MM.1S (cell line): ENCODE results near the gene KRTAP2-2.

Experiments used
- DNase-seq: peaks from one replicate; pipeline ENCODE4 v3.0.0-alpha.2; 2015
- H2AFZ ChIP-seq: fragments of 300-600 bp; sonication (generic); 2 replicates; pipeline ENCODE4 v1.6.0; 2016; ENCODE audit warnings: antibody characterized with exemption, low read length
- H3F3A ChIP-seq: fragments of 300-600 bp; sonication (generic); 2 replicates; pipeline ENCODE4 v1.6.1; 2016; ENCODE audit warnings: mild to moderate bottlenecking, antibody characterized with exemption, low read length, moderate library complexity, mixed read lengths; ENCODE audit not compliant: insufficient read depth
- H3K27ac ChIP-seq: fragments of 300-600 bp; sonication (generic); 2 replicates; pipeline ENCODE4 v1.5.1; 2016; ENCODE audit warnings: mild to moderate bottlenecking, low read length
- H3K27me3 ChIP-seq: fragments of 300-600 bp; sonication (generic); replicated peaks from 2 replicates; pipeline ENCODE4 v1.6.0; 2016; ENCODE audit warnings: low read length; ENCODE audit not compliant: insufficient read depth
- H3K36me3 ChIP-seq: fragments of 300-600 bp; sonication (generic); replicated peaks from 2 replicates; pipeline ENCODE4 v1.6.1; 2016; ENCODE audit warnings: mild to moderate bottlenecking, low read length, mixed read lengths; ENCODE audit not compliant: insufficient read depth
- H3K4me1 ChIP-seq: fragments of 300-600 bp; sonication (generic); 2 replicates; pipeline ENCODE4 v1.6.1; 2016; ENCODE audit warnings: low read length, mixed read lengths
- H3K4me2 ChIP-seq: fragments of 300-600 bp; sonication (generic); 2 replicates; pipeline ENCODE4 v1.6.0; 2016; ENCODE audit warnings: low read depth, low read length
- H3K4me3 ChIP-seq: fragments of 300-600 bp; sonication (generic); 2 replicates; pipeline ENCODE4 v1.5.1; 2016; ENCODE audit warnings: low read length, mixed read lengths
- H3K79me2 ChIP-seq: fragments of 300-600 bp; sonication (generic); 2 replicates; pipeline ENCODE4 v1.6.1; 2016; ENCODE audit warnings: mixed run types, low read length, mixed read lengths
- H3K9ac ChIP-seq: fragments of 300-600 bp; sonication (generic); 2 replicates; pipeline ENCODE4 v1.6.1; 2016; ENCODE audit warnings: low read length, mixed read lengths
- H3K9me2 ChIP-seq: fragments of 300-600 bp; sonication (generic); replicated peaks from 2 replicates; pipeline ENCODE4 v1.6.1; 2016; ENCODE audit warnings: mild to moderate bottlenecking, low read length, mixed read lengths; ENCODE audit not compliant: insufficient read depth
- H3K9me3 ChIP-seq: fragments of 300-600 bp; sonication (generic); replicated peaks from 2 replicates; pipeline ENCODE4 v1.6.1; 2016; ENCODE audit warnings: mild to moderate bottlenecking, low read length, mixed read lengths; ENCODE audit not compliant: insufficient read depth
- H4K20me1 ChIP-seq: fragments of 300-600 bp; sonication (generic); 2 replicates; pipeline ENCODE4 v1.6.1; 2016; ENCODE audit warnings: mild to moderate bottlenecking, low read length, moderate library complexity, mixed read lengths; ENCODE audit not compliant: insufficient read depth
- CTCF ChIP-seq: fragments of 300-600 bp; sonication (generic); IDR thresholded peaks from 2 replicates; pipeline ENCODE4 v1.5.1; 2016; ENCODE audit warnings: antibody characterized with exemption, low read length, mixed read lengths
- EZH2 ChIP-seq: fragments of 300-600 bp; sonication (generic); optimal IDR thresholded peaks from 2 replicates; pipeline ENCODE3; 2017; ENCODE audit warnings: low read depth, mild to moderate bottlenecking, antibody characterized with exemption, low read length, mixed read lengths
- EZH2phosphoT487 ChIP-seq: fragments of 300-600 bp; sonication (generic); IDR thresholded peaks from 2 replicates; pipeline ENCODE4 v1.6.1; 2018; ENCODE audit warnings: antibody characterized with exemption, low read length

The KRTAP2-2 gene

DNA sequence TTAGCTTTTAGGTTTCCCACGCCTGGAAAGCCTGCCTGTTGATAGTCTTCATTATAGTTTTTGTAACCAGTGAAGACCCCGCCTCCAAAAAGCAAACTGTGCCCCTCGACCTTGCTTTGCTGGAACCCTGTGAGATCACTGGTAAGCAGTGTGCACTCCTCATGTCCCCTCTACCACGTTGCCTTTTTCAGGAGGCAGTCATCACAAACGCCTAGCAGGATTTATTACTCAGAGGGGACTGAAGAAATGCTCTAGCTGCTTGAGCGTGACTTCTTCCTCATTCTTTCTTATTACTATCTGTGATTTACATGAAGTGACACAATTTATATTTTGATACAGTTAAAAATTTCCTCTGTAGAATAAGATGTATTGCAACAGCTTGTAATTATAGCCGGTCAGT lies 39.6 kb downstream of the KRTAP2-2 start:
- H3K9ac ChIP-seq: no peak overlapping the region
- no peak for TF ChIP-seq EZH2phosphoT487
- TF ChIP-seq EZH2: no peak
- TF ChIP-seq CTCF: no peak
- no peaks in the 10 kb centered on the region for H3K9me3 ChIP-seq
- no peaks in the 10 kb centered on the region for H3K27me3 ChIP-seq
- no peaks in the 10 kb centered on the region for H3F3A ChIP-seq
- H4K20me1 ChIP-seq: no peaks in the 10 kb centered on the region
- H3K4me1 ChIP-seq: no peaks in the 10 kb centered on the region
- no peaks in the 10 kb centered on the region for H3K79me2 ChIP-seq
- H3K9me2 ChIP-seq: no peaks in the 10 kb centered on the region; the same call in 1 of the 2 replicates
- no peak overlapping the region for H3K4me2 ChIP-seq
- H3K36me3 ChIP-seq: no peaks in the 10 kb centered on the region
- H3K27ac ChIP-seq: no peak overlapping the region
- H2AFZ ChIP-seq: no peak overlapping the region
- DNase-seq: no peak
- no peak overlapping the region for H3K4me3 ChIP-seq

- no peaks in the 10 kb centered on the region for H4K20me1 ChIP-seq
- no peak overlapping the region for H3K4me3 ChIP-seq
- no peaks in the 10 kb centered on the region; the same call in 1 of the 2 replicates for H3K9me2 ChIP-seq
- no peaks in the 10 kb centered on the region for H3F3A ChIP-seq
- no peaks in the 10 kb centered on the region for H3K9me3 ChIP-seq
- H3K79me2 ChIP-seq: no peaks in the 10 kb centered on the region
- no peaks in the 10 kb centered on the region for H3K27me3 ChIP-seq
- H2AFZ ChIP-seq: no peak overlapping the region
- H3K36me3 ChIP-seq: no peaks in the 10 kb centered on the region
- no peak overlapping the region for H3K27ac ChIP-seq
- no peak overlapping the region for H3K4me2 ChIP-seq
- DNase-seq: no peak
- no peaks in the 10 kb centered on the region for H3K4me1 ChIP-seq
- no peak overlapping the region for H3K9ac ChIP-seq
- TF ChIP-seq EZH2 (no peak), CTCF (no peak), EZH2phosphoT487 (no peak)
Observed at GRCh38 chr17:41013606-41014005, 41.4 kb downstream of the KRTAP2-2 start.

DNA sequence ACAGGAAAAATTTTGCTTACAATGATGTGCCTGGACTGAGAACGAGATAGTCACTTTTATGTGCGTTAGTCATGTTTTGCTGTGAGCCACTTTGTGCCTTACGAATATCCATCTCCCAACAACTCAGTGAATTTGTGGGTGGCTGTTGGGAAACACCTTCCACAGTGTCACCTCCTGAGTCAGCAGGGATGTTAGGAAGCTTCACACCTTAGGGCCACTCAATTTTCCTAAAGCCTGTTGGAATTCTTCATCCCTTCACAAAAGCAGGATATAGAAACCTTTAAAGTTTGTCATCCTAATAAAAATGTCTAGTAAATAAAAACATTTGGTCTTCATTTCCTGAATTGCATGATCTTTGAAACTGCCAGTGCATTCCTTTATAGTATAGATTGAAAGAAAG lies 41.8 kb downstream of the KRTAP2-2 start:
- H4K20me1 ChIP-seq: no peaks in the 10 kb centered on the region
- TF ChIP-seq EZH2: no peak
- TF ChIP-seq EZH2phosphoT487: no peak
- TF ChIP-seq CTCF: no peak
- no peak overlapping the region for H3K4me2 ChIP-seq
- no peaks in the 10 kb centered on the region for H3F3A ChIP-seq
- DNase-seq: no peak
- no peaks in the 10 kb centered on the region for H3K27me3 ChIP-seq
- H3K4me1 ChIP-seq: no peaks in the 10 kb centered on the region
- H3K4me3 ChIP-seq: no peak overlapping the region
- no peaks in the 10 kb centered on the region; the same call in 1 of the 2 replicates for H3K9me2 ChIP-seq
- H3K79me2 ChIP-seq: no peaks in the 10 kb centered on the region
- H3K27ac ChIP-seq: no peak overlapping the region
- no peak overlapping the region for H3K9ac ChIP-seq
- no peak overlapping the region for H2AFZ ChIP-seq
- H3K36me3 ChIP-seq: no peaks in the 10 kb centered on the region
- no peaks in the 10 kb centered on the region for H3K9me3 ChIP-seq
